D721Med (cell line): Measurements from ENCODE around the gene IGLL5.

Experiments
- DNase-seq: peaks from one replicate; pipeline ENCODE4 v3.0.0; 2011; ENCODE audit warnings: low spot score; ENCODE audit not compliant: insufficient read length
- FAIRE-seq: peaks from 2 replicates; lab custom pipeline; 2011; peaks lifted over from hg19 to GRCh38; lab: Jason Lieb, UNC
- TF ChIP-seq, protein P1 (sequence below): IDR thresholded peaks from 2 replicates; pipeline ENCODE4 v1.5.1; 2012; ENCODE audit warnings: mild to moderate bottlenecking, control low read depth; ENCODE audit not compliant: insufficient read depth; ENCODE audit errors: missing control alignments

The IGLL5 gene

DNA sequence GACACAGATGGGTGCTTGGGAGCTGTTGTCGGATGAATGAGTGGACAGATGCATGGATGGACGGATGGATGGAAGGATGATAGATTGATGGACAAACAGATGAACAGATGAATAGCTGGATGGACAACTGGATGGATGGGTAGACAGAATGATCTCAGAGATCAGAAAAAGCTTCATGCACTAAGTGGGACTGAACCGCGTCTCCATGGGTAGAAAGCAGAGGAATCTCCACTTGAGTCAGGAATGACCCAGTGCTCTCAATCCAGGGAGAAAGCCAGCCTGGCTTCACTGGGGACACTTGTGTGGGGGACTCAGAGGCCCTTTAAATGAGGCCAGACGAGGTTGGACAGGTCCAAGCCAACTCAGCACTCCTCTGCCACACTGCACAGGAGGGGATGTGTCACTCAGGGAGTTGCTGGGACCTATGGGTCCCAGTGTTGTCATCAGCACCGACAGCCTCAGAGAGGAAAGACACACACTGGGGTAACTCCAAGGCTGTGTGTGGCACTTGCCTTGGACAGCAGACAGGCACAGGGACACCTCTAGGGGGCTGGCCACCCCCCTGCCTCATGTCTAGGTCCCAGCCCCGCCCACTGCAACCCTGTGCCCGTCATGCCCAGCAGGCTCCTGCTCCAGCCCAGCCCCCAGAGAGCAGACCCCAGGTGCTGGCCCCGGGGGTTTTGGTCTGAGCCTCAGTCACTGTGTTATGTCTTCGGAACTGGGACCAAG lies 5.6 kb downstream of the IGLL5 start:
- DNase-seq = no peak
- FAIRE-seq = no peak
- TF ChIP-seq, protein P1, sequence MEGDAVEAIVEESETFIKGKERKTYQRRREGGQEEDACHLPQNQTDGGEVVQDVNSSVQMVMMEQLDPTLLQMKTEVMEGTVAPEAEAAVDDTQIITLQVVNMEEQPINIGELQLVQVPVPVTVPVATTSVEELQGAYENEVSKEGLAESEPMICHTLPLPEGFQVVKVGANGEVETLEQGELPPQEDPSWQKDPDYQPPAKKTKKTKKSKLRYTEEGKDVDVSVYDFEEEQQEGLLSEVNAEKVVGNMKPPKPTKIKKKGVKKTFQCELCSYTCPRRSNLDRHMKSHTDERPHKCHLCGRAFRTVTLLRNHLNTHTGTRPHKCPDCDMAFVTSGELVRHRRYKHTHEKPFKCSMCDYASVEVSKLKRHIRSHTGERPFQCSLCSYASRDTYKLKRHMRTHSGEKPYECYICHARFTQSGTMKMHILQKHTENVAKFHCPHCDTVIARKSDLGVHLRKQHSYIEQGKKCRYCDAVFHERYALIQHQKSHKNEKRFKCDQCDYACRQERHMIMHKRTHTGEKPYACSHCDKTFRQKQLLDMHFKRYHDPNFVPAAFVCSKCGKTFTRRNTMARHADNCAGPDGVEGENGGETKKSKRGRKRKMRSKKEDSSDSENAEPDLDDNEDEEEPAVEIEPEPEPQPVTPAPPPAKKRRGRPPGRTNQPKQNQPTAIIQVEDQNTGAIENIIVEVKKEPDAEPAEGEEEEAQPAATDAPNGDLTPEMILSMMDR = no peak

GRCh38 chr22:22893891-22894739 lies 6.5 kb downstream of the IGLL5 start:
- TF ChIP-seq, protein P1 = no peak
- no peak for FAIRE-seq
- DNase-seq = no peak

DNA sequence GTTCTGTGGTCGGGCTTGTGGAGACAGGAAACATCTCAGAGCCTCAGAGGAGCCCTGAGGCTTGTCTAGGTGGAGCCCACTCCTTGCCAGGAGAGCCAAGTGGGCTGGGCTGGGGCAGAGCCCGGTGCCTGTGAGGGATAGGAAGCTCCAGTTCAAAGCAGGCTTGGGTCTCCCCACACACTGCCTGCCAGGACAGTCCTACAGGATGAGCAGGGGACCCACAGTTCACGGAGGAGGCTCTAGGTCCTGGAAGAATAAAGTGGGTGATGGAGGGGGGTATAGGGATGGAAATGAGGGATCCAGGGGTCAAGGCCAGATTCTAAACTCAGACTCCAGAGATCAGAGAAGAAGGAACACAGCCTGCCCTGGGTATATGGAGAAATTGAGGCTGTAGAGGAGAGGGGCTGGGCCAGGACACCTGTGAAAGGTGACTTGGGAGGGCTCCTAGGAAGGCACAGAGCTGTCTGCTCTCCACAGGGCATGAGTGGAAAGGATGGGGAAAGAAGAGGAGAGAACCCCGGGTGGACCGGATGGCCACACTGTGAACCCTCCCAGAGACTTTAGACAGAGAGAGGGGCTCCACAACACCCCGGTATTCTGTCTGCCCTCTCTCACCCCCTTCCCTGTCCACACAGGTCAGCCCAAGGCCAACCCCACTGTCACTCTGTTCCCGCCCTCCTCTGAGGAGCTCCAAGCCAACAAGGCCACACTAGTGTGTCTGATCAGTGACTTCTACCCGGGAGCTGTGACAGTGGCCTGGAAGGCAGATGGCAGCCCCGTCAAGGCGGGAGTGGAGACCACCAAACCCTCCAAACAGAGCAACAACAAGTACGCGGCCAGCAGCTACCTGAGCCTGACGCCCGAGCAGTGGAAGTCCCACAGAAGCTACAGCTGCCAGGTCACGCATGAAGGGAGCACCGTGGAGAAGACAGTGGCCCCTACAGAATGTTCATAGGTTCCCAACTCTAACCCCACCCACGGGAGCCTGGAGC lies 7.4 kb downstream of the IGLL5 start:
- FAIRE-seq (no peak), DNase-seq (no peak)
- TF ChIP-seq, protein P1 = no peak

DNA sequence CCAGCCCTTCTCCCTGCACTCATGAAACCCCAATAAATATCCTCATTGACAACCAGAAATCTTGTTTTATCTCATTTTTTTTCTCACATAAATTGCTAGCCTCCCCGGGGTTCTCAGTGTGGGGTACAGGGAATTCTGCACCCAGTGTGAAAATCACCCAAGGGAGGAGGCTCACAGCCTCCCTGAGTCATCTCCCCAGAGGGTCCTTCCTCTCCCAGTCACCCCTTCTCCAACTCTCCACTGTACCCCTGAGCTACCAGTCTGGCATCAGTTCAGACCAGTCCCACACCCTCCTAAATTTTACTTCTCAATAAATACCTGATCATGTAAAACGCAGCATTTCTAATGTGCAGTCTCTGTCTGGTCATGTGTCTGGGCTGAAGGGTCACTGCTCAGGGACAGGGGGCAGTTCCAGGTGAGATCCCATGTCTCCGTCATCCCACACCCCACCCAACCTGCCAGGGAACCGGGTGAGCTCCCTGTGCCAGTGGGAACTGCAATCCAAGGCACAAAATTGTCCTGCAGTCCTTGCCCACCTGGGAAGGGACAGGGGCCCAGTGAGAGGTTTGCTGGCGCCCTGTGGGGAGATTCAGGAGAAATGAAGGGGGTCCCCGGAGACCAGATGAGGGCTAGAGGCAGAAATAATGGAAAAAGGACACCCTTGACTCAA lies 8.3 kb downstream of the IGLL5 start:
- no peak for FAIRE-seq
- no peak for DNase-seq
- TF ChIP-seq, protein P1 = no peak

DNA sequence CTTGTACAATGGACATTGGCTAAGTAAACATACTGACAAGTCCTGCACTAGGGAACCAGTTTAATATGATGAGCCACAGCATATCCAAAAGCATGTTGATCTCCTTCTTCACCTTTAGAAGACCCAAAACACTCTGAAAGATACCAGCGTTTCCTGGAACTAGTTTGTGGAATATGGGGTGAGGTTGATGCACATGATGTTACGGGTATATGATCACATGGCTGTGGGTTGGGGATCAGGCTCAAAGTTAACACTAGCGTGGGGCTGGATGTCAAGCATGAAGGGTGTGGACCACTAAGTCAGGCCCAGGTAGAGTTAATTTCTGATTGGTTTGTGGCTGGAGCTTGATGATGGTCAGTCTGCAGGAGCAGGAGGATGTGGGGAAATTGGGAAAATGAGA lies 9.0 kb downstream of the IGLL5 start:
- TF ChIP-seq, protein P1 = no peak
- FAIRE-seq (no peak), DNase-seq (no peak)

- no peak for DNase-seq
- TF ChIP-seq, protein P1 = no peak
- no peak for FAIRE-seq
Measured at GRCh38 chr22:22897091-22897490, 9.5 kb downstream of the IGLL5 start.
